A549 (cell line): ENCODE results near the gene NME7. TPM values are rescaled to one million over a fixed set of nuclear protein-coding genes. Genes with fewer than 3 reads are reported as not detected.

Source experiments
- ATAC-seq, 2 experiments: fragments of 200-7000 bp in 1 of 2; fragments of >200 bp in 1 of 2; cut with Nextera tagmentation in 1 of 2; cut with Tn5 transposase in 1 of 2; 3 replicates each; pipeline versions ENCODE4 v1.8.0 to v1.9.1; 2018 to 2020; ENCODE audit warnings: mild to moderate bottlenecking in 1 of 2, moderate library complexity in 1 of 2
- CTCF ChIA-PET: fragments of 300-600 bp; sonication (Branson Sonifier 250); formaldehyde crosslinking; extraction: SDS; loops from one replicate; lab custom pipeline; 2021; ENCODE audit warnings: antibody characterized with exemption, inconsistent platforms; lab: Yijun Ruan, JAX
- POLR2A ChIA-PET: fragments of 350-600 bp; formaldehyde crosslinking; extraction: SDS; loops from one replicate; lab custom pipeline; 2021; ENCODE audit warnings: antibody characterized with exemption, inconsistent platforms; lab: Yijun Ruan, JAX
- DNase-seq, 2 experiments: peaks; one replicate each; pipeline versions ENCODE4 v3.0.0 to v3.0.0-alpha.2; 2011 to 2016; ENCODE audit warnings: low read depth in 1 of 2, low spot score in 1 of 2
- FAIRE-seq: peaks from 2 replicates; lab custom pipeline; 2011; peaks lifted over from hg19 to GRCh38; lab: Jason Lieb, UNC
- H3K27ac ChIP-seq, 2 experiments: fragments of >200 bp; sonication (Bioruptor Twin); formaldehyde crosslinking; 3 replicates each; pipeline ENCODE4 v1.5.1; 2016 to 2017
- H3K4me1 ChIP-seq: fragments of >200 bp; sonication (Bioruptor Twin); formaldehyde crosslinking; 3 replicates; pipeline ENCODE4 v1.6.1; 2016
- H3K4me2 ChIP-seq: fragments of >200 bp; sonication (Bioruptor Twin); formaldehyde crosslinking; 3 replicates; pipeline ENCODE4 v1.6.1; 2016
- H3K4me3 ChIP-seq: fragments of >200 bp; sonication (Bioruptor Twin); formaldehyde crosslinking; 3 replicates; pipeline ENCODE4 v1.5.1; 2016
- H3K9me3 ChIP-seq: fragments of >200 bp; sonication (Bioruptor Twin); formaldehyde crosslinking; 3 replicates; pipeline ENCODE4 v1.6.1; 2016
- ATOH8 ChIP-seq: fragments of 250-450 bp; sonication (Bioruptor Pico); IDR thresholded peaks from 2 replicates; pipeline ENCODE4 v1.5.0; 2020; ENCODE audit warnings: low read depth, mild to moderate bottlenecking, moderate library complexity
- CEBPB ChIP-seq, 2 experiments: fragments of >200 bp in 1 of 2; sonication (Bioruptor Twin) in 1 of 2; formaldehyde crosslinking in 1 of 2; IDR thresholded peaks; 2 replicates each; pipeline ENCODE4 v1.6.1; 2012 to 2016
- CHD4 ChIP-seq: fragments of 200-600 bp; sonication (generic); IDR thresholded peaks from 2 replicates; pipeline ENCODE4 v1.6.1; 2016; ENCODE audit warnings: antibody characterized with exemption, mild to moderate bottlenecking, borderline replicate concordance
- CTCF ChIP-seq: fragments of >200 bp; sonication (Bioruptor Twin); formaldehyde crosslinking; IDR thresholded peaks from 3 replicates; pipeline ENCODE4 v1.5.1; 2016
- EHMT2 ChIP-seq: fragments of 200-600 bp; sonication (generic); IDR thresholded peaks from 2 replicates; pipeline ENCODE4 v1.6.1; 2016; ENCODE audit warnings: antibody characterized with exemption, low read depth, mild to moderate bottlenecking, moderate library complexity
- ELK1 ChIP-seq: fragments of 150-350 bp; IDR thresholded peaks from 2 replicates; pipeline ENCODE4 v1.6.1; 2014; ENCODE audit warnings: low read depth, mild to moderate bottlenecking, low read length
- EP300 ChIP-seq, 2 experiments: fragments of >200 bp; sonication (Bioruptor Twin); formaldehyde crosslinking; IDR thresholded peaks; 2 replicates in 1 of 2; 3 replicates in 1 of 2; pipeline ENCODE4 v1.6.1; 2016 to 2017
- ESRRA ChIP-seq: fragments of 150-350 bp; IDR thresholded peaks from 2 replicates; pipeline ENCODE4 v1.6.1; 2014; ENCODE audit warnings: mild to moderate bottlenecking, low read length, borderline replicate concordance
- FOSB ChIP-seq: fragments of 250-450 bp; sonication (Bioruptor Pico); IDR thresholded peaks from 2 replicates; pipeline ENCODE4 v1.5.0; 2020; ENCODE audit warnings: mild to moderate bottlenecking, moderate library complexity
- FOSL2 ChIP-seq, 2 experiments: fragments of 450-650 bp in 1 of 2; fragments of >200 bp in 1 of 2; sonication (Bioruptor Twin) in 1 of 2; formaldehyde crosslinking; IDR thresholded peaks; 2 replicates each; pipeline versions ENCODE4 v1.5.0 to v1.6.1; 2016 to 2020; ENCODE audit warnings: mild to moderate bottlenecking in 1 of 2, moderate library complexity in 1 of 2
- FOXS1 ChIP-seq: fragments of 250-450 bp; sonication (Bioruptor Pico); IDR thresholded peaks from 2 replicates; pipeline ENCODE4 v1.5.0; 2020; ENCODE audit warnings: mild to moderate bottlenecking, moderate library complexity
- HES2 ChIP-seq: fragments of >200 bp; sonication (Bioruptor Twin); formaldehyde crosslinking; IDR thresholded peaks from 2 replicates; pipeline ENCODE4 v1.6.1; 2016
- HEYL ChIP-seq: fragments of 250-450 bp; sonication (Bioruptor Pico); IDR thresholded peaks from 2 replicates; pipeline ENCODE4 v1.8.0; 2021; ENCODE audit warnings: mild to moderate bottlenecking, moderate library complexity
- JUN ChIP-seq, 2 experiments: fragments of >200 bp; sonication (Bioruptor Twin); formaldehyde crosslinking; IDR thresholded peaks; 2 replicates in 1 of 2; 3 replicates in 1 of 2; pipeline ENCODE4 v1.6.1; 2016 to 2017
- JUNB ChIP-seq: fragments of >200 bp; sonication (Bioruptor Twin); formaldehyde crosslinking; IDR thresholded peaks from 2 replicates; pipeline ENCODE4 v1.6.1; 2016
- KDM1A ChIP-seq: fragments of 200-600 bp; sonication (generic); IDR thresholded peaks from 2 replicates; pipeline ENCODE4 v1.6.1; 2016; ENCODE audit warnings: low read depth, mild to moderate bottlenecking
- MAFK ChIP-seq: fragments of 450-650 bp; IDR thresholded peaks from 2 replicates; pipeline ENCODE4 v1.6.1; 2014; ENCODE audit not compliant: partially characterized antibody
- MAX ChIP-seq: IDR thresholded peaks from 2 replicates; pipeline ENCODE4 v1.6.1; 2012
- NPAS2 ChIP-seq: fragments of 250-450 bp; sonication (Bioruptor Pico); IDR thresholded peaks from 2 replicates; pipeline ENCODE4 v1.8.0; 2022; ENCODE audit warnings: mild to moderate bottlenecking, moderate library complexity, borderline replicate concordance
- NR3C1 ChIP-seq: fragments of >200 bp; sonication (Bioruptor Twin); formaldehyde crosslinking; IDR thresholded peaks from 3 replicates; pipeline ENCODE4 v1.6.1; 2017
- PHF8 ChIP-seq: fragments of 200-600 bp; sonication (generic); IDR thresholded peaks from 2 replicates; pipeline ENCODE4 v1.6.1; 2016; ENCODE audit warnings: low read depth, mild to moderate bottlenecking, antibody characterized with exemption, moderate library complexity, borderline replicate concordance
- POLR2AphosphoS2 ChIP-seq: conservative IDR thresholded peaks from 2 replicates; pipeline ENCODE4 v1.6.1; 2012; ENCODE audit warnings: low read length, improper control_type of control experiment, inconsistent platforms
- SREBF2 ChIP-seq: fragments of 450-650 bp; IDR thresholded peaks from 2 replicates; pipeline ENCODE4 v1.6.1; 2014; ENCODE audit warnings: mild to moderate bottlenecking, moderate library complexity
- ZC3H11A ChIP-seq: fragments of 450-650 bp; IDR thresholded peaks from 2 replicates; pipeline ENCODE4 v1.6.1; 2014; ENCODE audit warnings: antibody characterized with exemption, mild to moderate bottlenecking
- ZFP36 ChIP-seq: fragments of 450-650 bp; IDR thresholded peaks from 2 replicates; pipeline ENCODE4 v1.6.1; 2014; ENCODE audit warnings: borderline replicate concordance; ENCODE audit not compliant: partially characterized antibody
- ZSCAN20 ChIP-seq: fragments of 250-450 bp; sonication (Bioruptor Pico); IDR thresholded peaks from 2 replicates; pipeline ENCODE4 v1.8.0; 2022; ENCODE audit warnings: mild to moderate bottlenecking, moderate library complexity
- WGBS: methylation state at CpG from one replicate; pipeline ENCODE4 v1.1.6; 2017; ENCODE audit errors: missing lambda C conversion rate; 5-methylcytosine and 5-hydroxymethylcytosine counted together
- polyA plus RNA-seq, 4 experiments: library from polyadenylated mRNA; depleted of rRNA in 3 of 4; stranded (reverse); fragments of >200 nt; fragmentation: RNase III in 1 of 4; extraction: RNeasy Plus Mini Kit Qiagen cat#74134 plus additional on column Dnase treatment in 1 of 4; gene quantifications; 2 replicates in 3 of 4; 3 replicates in 1 of 4; pipeline ENCODE4 v1.2.3, GENCODE V29; 2011 to 2017

The NME7 gene
- polyA plus RNA-seq, 2 of the 4 experiments (the other 2 are of a cell fraction) = 39.5 to 62.3 TPM

GRCh38 chr1:169361281-169361680, 6.3 kb downstream of the NME7 start (continued):
- no peak for TF ChIP-seq FOSL2 (IDR thresholded peaks at IDR 0.05)
- TF ChIP-seq FOSL2 (CRISPR knock-in tag; IDR thresholded peaks at IDR 0.05) = no peak
- no peak for TF ChIP-seq NR3C1
- TF ChIP-seq KDM1A = no peak
- TF ChIP-seq ZFP36 = no peak
- no peak for TF ChIP-seq ZSCAN20 (CRISPR knock-in tag)
- no peak for TF ChIP-seq ZC3H11A
- no peak for TF ChIP-seq EP300 (IDR thresholded peaks at IDR 0.05)
- no peak for TF ChIP-seq CHD4
- TF ChIP-seq SREBF2 = no peak
- no peak for TF ChIP-seq EHMT2
- no peak for TF ChIP-seq CTCF
- no peak for TF ChIP-seq NPAS2 (CRISPR knock-in tag)

- ATAC-seq (no peak), FAIRE-seq (no peak), DNase-seq (no peak)
- TF ChIP-seq FOSB (CRISPR knock-in tag) = no peak
- no peak for TF ChIP-seq JUN (IDR thresholded peaks at IDR 0.05)
- TF ChIP-seq HES2 = no peak
- no peak for TF ChIP-seq FOXS1
- no peak for TF ChIP-seq HEYL (CRISPR knock-in tag)
- TF ChIP-seq MAFK = no peak
- no peak for TF ChIP-seq JUNB
- TF ChIP-seq SREBF2 = no peak
- TF ChIP-seq MAX = no peak
- no peak for TF ChIP-seq CEBPB (IDR thresholded peaks at IDR 0.05)
- TF ChIP-seq PHF8 = no peak
- no peak for TF ChIP-seq ELK1
- no peak for TF ChIP-seq ATOH8 (CRISPR knock-in tag)
- no peak for TF ChIP-seq ESRRA
- no peak for TF ChIP-seq POLR2AphosphoS2
- H3K4me3 ChIP-seq = no peak overlapping the region
- peaks cover 10% of the 10 kb centered on the region; the same call in 2 of the 3 replicates for H3K9me3 ChIP-seq
- H3K27ac ChIP-seq = no peak overlapping the region
- ChIA-PET POLR2A (no interaction called here), CTCF (interaction anchor here (0.6 to 4.8 kb wide), 5 partner anchors 12 to 920 kb away, joined by 3 to 19 read pairs (median 5); no protein-coding TSS in a partner anchor)
- no peak overlapping the region for H3K4me2 ChIP-seq
- peaks cover 4% of the 10 kb centered on the region; the same call in 1 of the 3 replicates for H3K4me1 ChIP-seq
- WGBS = 85% methylated on average over 1 of the region's 1 CpG
These were observed 7.2 kb downstream of the NME7 start for GRCh38 chr1:169360415-169360814.
